SK-N-SH (cell line): ENCODE results near the gene SLC6A3. TPM values are rescaled to one million over a fixed set of nuclear protein-coding genes. Genes with fewer than 3 reads are reported as not detected.

Source experiments
- CTCF ChIA-PET: fragments of 300-600, 350-600 bp; formaldehyde crosslinking; extraction: SDS; loops from one replicate; lab custom pipeline; 2021; lab: Yijun Ruan, JAX
- POLR2A ChIA-PET: fragments of 350-600 bp; sonication (Branson Sonifier 250); formaldehyde crosslinking; extraction: SDS; loops from one replicate; lab custom pipeline; 2020; ENCODE audit warnings: antibody characterized with exemption, inconsistent platforms; lab: Yijun Ruan, JAX
- DNase-seq: peaks from one replicate; pipeline ENCODE4 v3.0.0; 2012
- H2AFZ ChIP-seq: fragments of 200-600 bp; sonication (generic); 2 replicates; pipeline ENCODE4 v1.8.1; 2016; ENCODE audit warnings: antibody characterized with exemption, mild to moderate bottlenecking, low read depth
- H3F3A ChIP-seq: fragments of 200-600 bp; sonication (generic); replicated peaks from 2 replicates; pipeline ENCODE3; 2016; ENCODE audit warnings: antibody characterized with exemption, mild to moderate bottlenecking; ENCODE audit not compliant: insufficient read depth
- H3K27ac ChIP-seq, 2 experiments: fragments of 200-500 bp in 1 of 2; fragments of 200-600 bp in 1 of 2; sonication (Bioruptor generic) in 1 of 2; sonication (generic), shearing (Covaris generic) in 1 of 2; 2 replicates each; pipeline versions ENCODE4 v1.5.1 to v1.6.1; 2014 to 2016; ENCODE audit warnings: low read depth in 2 of 2, inconsistent platforms in 1 of 2, low read length in 1 of 2, mild to moderate bottlenecking in 1 of 2, mixed read lengths in 1 of 2
- H3K27me3 ChIP-seq: fragments of 200-600 bp; sonication (generic), shearing (Covaris generic); 2 replicates; pipeline ENCODE4 v1.6.1; 2016; ENCODE audit warnings: mixed run types; ENCODE audit not compliant: insufficient read depth
- H3K36me3 ChIP-seq, 2 experiments: fragments of 200-500 bp in 1 of 2; fragments of 200-600 bp in 1 of 2; sonication (Bioruptor generic) in 1 of 2; sonication (generic) in 1 of 2; replicated peaks in 1 of 2; 2 replicates each; pipeline versions ENCODE3 to v1.5.1; 2014 to 2016; ENCODE audit warnings: low read length in 1 of 2, mild to moderate bottlenecking in 1 of 2; ENCODE audit not compliant: insufficient read depth in 2 of 2, control insufficient read depth in 1 of 2
- H3K4me1 ChIP-seq, 2 experiments: fragments of 200-500 bp in 1 of 2; fragments of 200-600 bp in 1 of 2; sonication (Bioruptor generic) in 1 of 2; sonication (generic), shearing (Covaris generic) in 1 of 2; 2 replicates each; pipeline versions ENCODE4 v1.5.1 to v1.6.1; 2014 to 2016; ENCODE audit warnings: low read depth in 1 of 2, low read length in 1 of 2, mixed run types in 1 of 2; ENCODE audit not compliant: insufficient read depth in 2 of 2, control insufficient read depth in 1 of 2
- H3K4me2 ChIP-seq: fragments of 200-600 bp; sonication (generic), shearing (Covaris generic); 2 replicates; pipeline ENCODE4 v1.6.1; 2017; ENCODE audit warnings: mixed run types
- H3K4me3 ChIP-seq, 2 experiments: fragments of 200-500 bp in 1 of 2; fragments of 200-600 bp in 1 of 2; sonication (Bioruptor generic) in 1 of 2; sonication (generic), shearing (Covaris generic) in 1 of 2; 2 replicates each; pipeline versions ENCODE4 v1.5.1 to v1.8.1; 2014 to 2016; ENCODE audit warnings: low read depth in 2 of 2, inconsistent platforms in 1 of 2, low read length in 1 of 2, mild to moderate bottlenecking in 1 of 2, mixed read lengths in 1 of 2, moderate library complexity in 1 of 2
- H3K79me2 ChIP-seq: fragments of 200-600 bp; sonication (generic); 2 replicates; pipeline ENCODE4 v1.8.1; 2017; ENCODE audit warnings: mild to moderate bottlenecking; ENCODE audit not compliant: insufficient read depth
- H3K9ac ChIP-seq: fragments of 200-600 bp; sonication (generic); 2 replicates; pipeline ENCODE4 v1.6.1; 2017; ENCODE audit warnings: mixed run types
- H3K9me2 ChIP-seq: fragments of 200-600 bp; sonication (generic); 2 replicates; pipeline ENCODE4 v1.6.1; 2017; ENCODE audit warnings: mixed run types
- H3K9me3 ChIP-seq: fragments of 200-600 bp; sonication (generic); 2 replicates; pipeline ENCODE4 v1.6.1; 2017; ENCODE audit warnings: mixed run types, mild to moderate bottlenecking, moderate library complexity
- H4K20me1 ChIP-seq: fragments of 200-600 bp; sonication (generic); 2 replicates; pipeline ENCODE4 v1.6.1; 2017; ENCODE audit warnings: mild to moderate bottlenecking, mixed run types; ENCODE audit not compliant: insufficient read depth
- CHD2 ChIP-seq: fragments of 150-350 bp; IDR thresholded peaks from 2 replicates; pipeline ENCODE4 v1.6.1; 2018; ENCODE audit warnings: low read length; ENCODE audit not compliant: partially characterized antibody
- EP300 ChIP-seq, 2 experiments: IDR thresholded peaks; 2 replicates each; pipeline versions ENCODE4 v1.4.0 to v1.6.1; 2012; ENCODE audit warnings: borderline replicate concordance in 1 of 2, low read depth in 1 of 2, low read length in 1 of 2
- EZH2phosphoT487 ChIP-seq: fragments of 200-600 bp; sonication (generic); IDR thresholded peaks from 2 replicates; pipeline ENCODE4 v1.6.1; 2017; ENCODE audit warnings: low read depth, mixed run types, mild to moderate bottlenecking, antibody characterized with exemption, moderate library complexity, borderline replicate concordance
- FOXJ3 ChIP-seq: sonication (generic); formaldehyde crosslinking; IDR thresholded peaks from 2 replicates; pipeline ENCODE4 v1.5.1; 2020; ENCODE audit warnings: mild to moderate bottlenecking, missing genetic modification reagents
- GABPA ChIP-seq: IDR thresholded peaks from 2 replicates; pipeline ENCODE4 v1.4.0; 2012; ENCODE audit warnings: low read depth, mild to moderate bottlenecking
- GATA2 ChIP-seq: sonication (generic); formaldehyde crosslinking; IDR thresholded peaks from 2 replicates; pipeline ENCODE4 v1.5.0; 2020; ENCODE audit warnings: mild to moderate bottlenecking, missing genetic modification reagents
- IRF3 ChIP-seq: fragments of 150-350 bp; IDR thresholded peaks from 2 replicates; pipeline ENCODE4 v1.6.1; 2016; ENCODE audit warnings: mild to moderate bottlenecking, low read depth, low read length
- JUND ChIP-seq: IDR thresholded peaks from 2 replicates; pipeline ENCODE4 v1.4.0; 2012
- MEF2A ChIP-seq: IDR thresholded peaks from 2 replicates; pipeline ENCODE4 v1.4.0; 2012; ENCODE audit warnings: low read depth, borderline replicate concordance
- MXI1 ChIP-seq: IDR thresholded peaks from 2 replicates; pipeline ENCODE4 v1.6.1; 2012; ENCODE audit warnings: mild to moderate bottlenecking, low read depth, low read length, improper control_type of control experiment
- NRF1 ChIP-seq: IDR thresholded peaks from 2 replicates; pipeline ENCODE4 v1.6.1; 2012; ENCODE audit warnings: low read depth, mild to moderate bottlenecking, low read length
- POLR2AphosphoS5 ChIP-seq: IDR thresholded peaks from 2 replicates; pipeline ENCODE4 v1.6.1; 2012; ENCODE audit warnings: low read depth, low read length
- RFX5 ChIP-seq: IDR thresholded peaks from 2 replicates; pipeline ENCODE4 v1.6.1; 2012; ENCODE audit warnings: mild to moderate bottlenecking, improper control_type of control experiment, low read length
- SIN3A ChIP-seq: IDR thresholded peaks from 2 replicates; pipeline ENCODE4 v1.6.1; 2012; ENCODE audit warnings: low read depth, mild to moderate bottlenecking, low read length, moderate library complexity, borderline replicate concordance
- SMC3 ChIP-seq: IDR thresholded peaks from 2 replicates; pipeline ENCODE4 v1.6.1; 2012; ENCODE audit warnings: low read depth, low read length, improper control_type of control experiment
- TCF12 ChIP-seq: IDR thresholded peaks from 2 replicates; pipeline ENCODE4 v1.4.0; 2012
- TEAD4 ChIP-seq: IDR thresholded peaks from 2 replicates; pipeline ENCODE4 v1.4.0; 2012; ENCODE audit warnings: mild to moderate bottlenecking, borderline replicate concordance; ENCODE audit not compliant: insufficient read depth
- USF1 ChIP-seq: IDR thresholded peaks from 2 replicates; pipeline ENCODE4 v1.4.0; 2012; ENCODE audit warnings: low read depth, borderline replicate concordance
- WGBS: methylation state at CpG from one replicate; pipeline ENCODE4 v1.1.6; 2017; ENCODE audit warnings: low lambda C conversion rate; 5-methylcytosine and 5-hydroxymethylcytosine counted together
- polyA plus RNA-seq, 3 experiments: library from polyadenylated mRNA; depleted of rRNA; stranded (reverse); fragments of >200 nt; gene quantifications; 2 replicates each; pipeline ENCODE4 v1.2.3, GENCODE V29; 2012
- TF ChIP-seq, protein P1 (sequence below): fragments of 200-600 bp; sonication (generic); IDR thresholded peaks from 2 replicates; pipeline ENCODE4 v1.6.1; 2017; ENCODE audit warnings: antibody characterized with exemption, mild to moderate bottlenecking, moderate library complexity
- TF ChIP-seq, protein P2 (sequence below): fragments of 150-350 bp; IDR thresholded peaks from 2 replicates; pipeline ENCODE4 v1.6.1; 2017; ENCODE audit warnings: antibody characterized with exemption, low read length, low read depth, borderline replicate concordance

SLC6A3 gene
- polyA plus RNA-seq, 1 of the 3 experiments (the other 2 are of a cell fraction), result not detected

- Histone ChIP-seq H3F3A (peaks cover 10% of the 10 kb centered on the region), H2AFZ (no peak overlapping the region), H3K9me3 (no peaks in the 10 kb centered on the region), H3K4me1 (peaks cover 0 to 3% of the 10 kb centered on the region in 2 experiments; a peak in 1 of 4 replicates), H3K4me3 (no peak overlapping the region), H3K9ac (no peak overlapping the region), H4K20me1 (peaks cover 7% of the 10 kb centered on the region; the same call in 1 of the 2 replicates)
- CTCF ChIA-PET, result interaction anchor here (0.8 to 1.1 kb wide), 2 partner anchors 12 to 19 kb away, joined by 3 read pairs; no protein-coding TSS in a partner anchor
- TF ChIP-seq SIN3A (no peak), MXI1 (no peak), TCF12 (no peak), GABPA (no peak), EZH2phosphoT487 (no peak), USF1 (no peak), GATA2 (CRISPR knock-in tag) (no peak), TEAD4 (no peak), RFX5 (no peak)
- TF ChIP-seq, protein P1, sequence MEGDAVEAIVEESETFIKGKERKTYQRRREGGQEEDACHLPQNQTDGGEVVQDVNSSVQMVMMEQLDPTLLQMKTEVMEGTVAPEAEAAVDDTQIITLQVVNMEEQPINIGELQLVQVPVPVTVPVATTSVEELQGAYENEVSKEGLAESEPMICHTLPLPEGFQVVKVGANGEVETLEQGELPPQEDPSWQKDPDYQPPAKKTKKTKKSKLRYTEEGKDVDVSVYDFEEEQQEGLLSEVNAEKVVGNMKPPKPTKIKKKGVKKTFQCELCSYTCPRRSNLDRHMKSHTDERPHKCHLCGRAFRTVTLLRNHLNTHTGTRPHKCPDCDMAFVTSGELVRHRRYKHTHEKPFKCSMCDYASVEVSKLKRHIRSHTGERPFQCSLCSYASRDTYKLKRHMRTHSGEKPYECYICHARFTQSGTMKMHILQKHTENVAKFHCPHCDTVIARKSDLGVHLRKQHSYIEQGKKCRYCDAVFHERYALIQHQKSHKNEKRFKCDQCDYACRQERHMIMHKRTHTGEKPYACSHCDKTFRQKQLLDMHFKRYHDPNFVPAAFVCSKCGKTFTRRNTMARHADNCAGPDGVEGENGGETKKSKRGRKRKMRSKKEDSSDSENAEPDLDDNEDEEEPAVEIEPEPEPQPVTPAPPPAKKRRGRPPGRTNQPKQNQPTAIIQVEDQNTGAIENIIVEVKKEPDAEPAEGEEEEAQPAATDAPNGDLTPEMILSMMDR, result no peak
- TF ChIP-seq, protein P2, sequence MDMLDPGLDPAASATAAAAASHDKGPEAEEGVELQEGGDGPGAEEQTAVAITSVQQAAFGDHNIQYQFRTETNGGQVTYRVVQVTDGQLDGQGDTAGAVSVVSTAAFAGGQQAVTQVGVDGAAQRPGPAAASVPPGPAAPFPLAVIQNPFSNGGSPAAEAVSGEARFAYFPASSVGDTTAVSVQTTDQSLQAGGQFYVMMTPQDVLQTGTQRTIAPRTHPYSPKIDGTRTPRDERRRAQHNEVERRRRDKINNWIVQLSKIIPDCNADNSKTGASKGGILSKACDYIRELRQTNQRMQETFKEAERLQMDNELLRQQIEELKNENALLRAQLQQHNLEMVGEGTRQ, result no peak
- TF ChIP-seq, all 33 proteins: peak for 0
- Histone ChIP-seq H3K36me3 (peaks cover 4 to 50% of the 10 kb centered on the region in 2 experiments), H3K4me2 (no peak overlapping the region), H3K9me2 (no peaks in the 10 kb centered on the region), H3K79me2 (no peaks in the 10 kb centered on the region), H3K27me3 (no peaks in the 10 kb centered on the region), H3K27ac (no peak overlapping the region)
- WGBS, result 98% methylated on average over 20 of the region's 27 CpGs
- DNase-seq, result no peak
- POLR2A ChIA-PET, result no interaction called here
Measured at GRCh38 chr5:1487079-1487764, 42.0 kb upstream of the SLC6A3 start.

GRCh38 chr5:1486271-1486670 lies 41.0 kb upstream of the SLC6A3 start:
- H4K20me1 ChIP-seq, result peaks cover 7% of the 10 kb centered on the region; the same call in 1 of the 2 replicates
- no peak overlapping the region for H3K4me2 ChIP-seq
- no peak overlapping the region for H3K27ac ChIP-seq
- no peak overlapping the region for H2AFZ ChIP-seq
- DNase-seq, result no peak
- H3K79me2 ChIP-seq, result no peaks in the 10 kb centered on the region
- H3F3A ChIP-seq, result peaks cover 10% of the 10 kb centered on the region
- no peaks in the 10 kb centered on the region for H3K27me3 ChIP-seq
- CTCF ChIA-PET, result interaction anchor here (1.1 kb wide), 1 partner anchor 13 kb away, joined by 3 read pairs; no protein-coding TSS in a partner anchor
- POLR2A ChIA-PET, result no interaction called here
- no peak for TF ChIP-seq JUND
- TF ChIP-seq POLR2AphosphoS5, result no peak
- no peak for TF ChIP-seq MEF2A
- no peak for TF ChIP-seq NRF1
- no peak for TF ChIP-seq TCF12
- TF ChIP-seq SMC3, result no peak
- no peak for TF ChIP-seq EP300 (IDR thresholded peaks at IDR 0.05; ENCODE audit: borderline replicate concordance in 1 of 2, low read depth in 1 of 2, low read length in 1 of 2)
- TF ChIP-seq TEAD4, result no peak
- TF ChIP-seq USF1, result no peak
- no peak for TF ChIP-seq CHD2
- TF ChIP-seq IRF3, result no peak
- no peak for TF ChIP-seq FOXJ3
- H3K9me2 ChIP-seq, result no peaks in the 10 kb centered on the region
- H3K36me3 ChIP-seq, result peaks cover 4 to 45% of the 10 kb centered on the region in 2 experiments
- H3K4me1 ChIP-seq, result peaks cover 0 to 3% of the 10 kb centered on the region in 2 experiments; a peak in 1 of 4 replicates
- H3K9me3 ChIP-seq, result no peaks in the 10 kb centered on the region
- no peak overlapping the region for H3K9ac ChIP-seq
- WGBS, result 95% methylated on average over 11 of the region's 13 CpGs
- no peak overlapping the region for H3K4me3 ChIP-seq
